H9 (cell line): ENCODE data around the gene DEUP1. TPM values are rescaled to one million over a fixed set of nuclear protein-coding genes. Genes with fewer than 3 reads are reported as not detected.

Experiments used
- DNase-seq: peaks from one replicate; pipeline ENCODE4 v3.0.0-alpha.2; 2017
- H2AFZ ChIP-seq: one replicate; pipeline ENCODE4 v1.6.1; 2013; ENCODE audit warnings: mild to moderate bottlenecking, low read length, control low read depth, moderate library complexity
- H2AK5ac ChIP-seq: 2 replicates; pipeline ENCODE4 v1.6.1; 2013; ENCODE audit warnings: low read length, control low read depth, mixed read lengths; ENCODE audit not compliant: insufficient read length
- H2BK120ac ChIP-seq: one replicate; pipeline ENCODE4 v1.6.1; 2013; ENCODE audit warnings: low read depth, mild to moderate bottlenecking, low read length, control low read depth, inconsistent platforms; ENCODE audit not compliant: poor library complexity, severe bottlenecking
- H2BK12ac ChIP-seq: 2 replicates; pipeline ENCODE4 v1.6.1; 2013; ENCODE audit warnings: low read length, control low read depth, mixed read lengths, low read depth; ENCODE audit not compliant: insufficient read length
- H2BK15ac ChIP-seq: 2 replicates; pipeline ENCODE4 v1.6.1; 2013; ENCODE audit warnings: low read depth, low read length, control low read depth
- H2BK20ac ChIP-seq: one replicate; pipeline ENCODE4 v1.6.1; 2013; ENCODE audit warnings: low read depth, mild to moderate bottlenecking, low read length, control low read depth, inconsistent platforms; ENCODE audit not compliant: poor library complexity, severe bottlenecking
- H2BK5ac ChIP-seq: 2 replicates; pipeline ENCODE4 v1.6.1; 2013; ENCODE audit warnings: low read length, control low read depth, mixed read lengths; ENCODE audit not compliant: insufficient read length
- H3K14ac ChIP-seq: 2 replicates; pipeline ENCODE4 v1.6.1; 2013; ENCODE audit warnings: low read length, control low read depth; ENCODE audit not compliant: insufficient read depth
- H3K18ac ChIP-seq: 2 replicates; pipeline ENCODE4 v1.6.1; 2013; ENCODE audit warnings: low read depth, mild to moderate bottlenecking, mixed read lengths, low read length, control low read depth; ENCODE audit not compliant: insufficient read length
- H3K23ac ChIP-seq: 2 replicates; pipeline ENCODE4 v1.6.1; 2013; ENCODE audit warnings: low read length, control low read depth, mixed read lengths, low read depth; ENCODE audit not compliant: insufficient read length
- H3K23me2 ChIP-seq: 2 replicates; pipeline ENCODE4 v1.6.1; 2013; ENCODE audit warnings: low read depth, mild to moderate bottlenecking, mixed read lengths, low read length, control low read depth; ENCODE audit not compliant: insufficient read length, poor library complexity, severe bottlenecking
- H3K27ac ChIP-seq: 2 replicates; pipeline ENCODE4 v1.5.1; 2013; ENCODE audit warnings: low read length, control low read depth, mixed read lengths, low read depth; ENCODE audit not compliant: insufficient read length
- H3K27me3 ChIP-seq: 2 replicates; pipeline ENCODE4 v1.6.1; 2013; ENCODE audit warnings: low read length, control low read depth, inconsistent platforms; ENCODE audit not compliant: insufficient read depth
- H3K4ac ChIP-seq: 2 replicates; pipeline ENCODE4 v1.6.1; 2013; ENCODE audit warnings: low read depth, mild to moderate bottlenecking, control low read depth, inconsistent platforms, low read length, moderate library complexity
- H3K4me1 ChIP-seq: 2 replicates; pipeline ENCODE4 v1.6.1; 2013; ENCODE audit warnings: low read length, control low read depth, inconsistent platforms; ENCODE audit not compliant: insufficient read depth
- H3K4me2 ChIP-seq: 2 replicates; pipeline ENCODE4 v1.6.1; 2013; ENCODE audit warnings: low read length, control low read depth, mixed read lengths; ENCODE audit not compliant: insufficient read length, insufficient read depth
- H3K56ac ChIP-seq: 2 replicates; pipeline ENCODE4 v1.6.1; 2013; ENCODE audit warnings: low read depth, mild to moderate bottlenecking, mixed read lengths, low read length, control low read depth; ENCODE audit not compliant: insufficient read length
- H3K79me1 ChIP-seq: 2 replicates; pipeline ENCODE4 v1.6.1; 2013; ENCODE audit warnings: low read depth, mild to moderate bottlenecking, moderate library complexity, low read length, control low read depth, inconsistent platforms; ENCODE audit not compliant: insufficient read depth, poor library complexity, severe bottlenecking
- H3K79me2 ChIP-seq: 2 replicates; pipeline ENCODE4 v1.6.1; 2013; ENCODE audit warnings: low read length, control low read depth, inconsistent platforms; ENCODE audit not compliant: insufficient read depth
- H3K9ac ChIP-seq: 2 replicates; pipeline ENCODE4 v1.6.1; 2013; ENCODE audit warnings: low read length, control low read depth, mixed read lengths; ENCODE audit not compliant: insufficient read length; ENCODE audit errors: extremely low read depth
- H3K9me3 ChIP-seq: one replicate; pipeline ENCODE4 v1.6.1; 2013; ENCODE audit warnings: low read depth, low read length, inconsistent platforms; ENCODE audit not compliant: control insufficient read depth
- H3T11ph ChIP-seq: one replicate; pipeline ENCODE4 v1.6.1; 2013; ENCODE audit warnings: mild to moderate bottlenecking, low read length, control low read depth, inconsistent platforms
- H4K20me1 ChIP-seq: one replicate; pipeline ENCODE4 v1.6.1; 2013; ENCODE audit not compliant: control insufficient read depth, insufficient read length, insufficient read depth
- H4K5ac ChIP-seq: 2 replicates; pipeline ENCODE4 v1.6.1; 2013; ENCODE audit warnings: low read depth, mild to moderate bottlenecking, mixed read lengths, low read length, control low read depth; ENCODE audit not compliant: insufficient read length
- H4K8ac ChIP-seq: replicated peaks from 2 replicates; pipeline ENCODE4 v1.6.1; 2013; ENCODE audit warnings: low read length, control low read depth, mixed read lengths, low read depth; ENCODE audit not compliant: insufficient read length
- H4K91ac ChIP-seq: 2 replicates; pipeline ENCODE4 v1.6.1; 2013; ENCODE audit warnings: low read depth, mild to moderate bottlenecking, moderate library complexity, mixed read lengths, low read length, control low read depth; ENCODE audit not compliant: insufficient read length
- H3K27ac Mint-ChIP-seq, 3 experiments: 2 replicates in 2 of 3; 3 replicates in 1 of 3; pipeline ENCODE4 v1.8.0; 2020 to 2021; ENCODE audit warnings: mixed read lengths in 3 of 3, mild to moderate bottlenecking in 1 of 3, moderate library complexity in 1 of 3
- H3K27me3 Mint-ChIP-seq: 2 replicates; pipeline ENCODE4 v1.8.0; 2021; ENCODE audit warnings: low read depth, mild to moderate bottlenecking, moderate library complexity, mixed read lengths
- H3K36me3 Mint-ChIP-seq, 3 experiments: 2 replicates in 2 of 3; 3 replicates in 1 of 3; pipeline ENCODE4 v1.8.0; 2020 to 2021; ENCODE audit warnings: low read depth in 3 of 3, mixed read lengths in 3 of 3; ENCODE audit not compliant: insufficient read depth in 1 of 3
- H3K4me1 Mint-ChIP-seq, 2 experiments: 2 replicates each; pipeline ENCODE4 v1.8.0; 2020; ENCODE audit warnings: mixed read lengths in 2 of 2
- H3K4me3 Mint-ChIP-seq, 2 experiments: 2 replicates in 1 of 2; 3 replicates in 1 of 2; pipeline ENCODE4 v1.8.0; 2020 to 2021; ENCODE audit warnings: mild to moderate bottlenecking in 2 of 2, mixed read lengths in 2 of 2, moderate library complexity in 1 of 2
- H3K9me3 Mint-ChIP-seq, 2 experiments: 2 replicates in 1 of 2; 3 replicates in 1 of 2; pipeline ENCODE4 v1.8.0; 2020; ENCODE audit warnings: mild to moderate bottlenecking in 2 of 2, mixed read lengths in 2 of 2, moderate library complexity in 1 of 2
- WGBS: extraction: QIAGEN DNeasy Blood & Tissue Kit; methylation state at CpG from one replicate; pipeline ENCODE4 v1.1.7; 2013; ENCODE audit warnings: missing lambda C conversion rate, low lambda C conversion rate, mixed read lengths; ENCODE audit not compliant: insufficient read length; ENCODE audit errors: extremely low coverage; 5-methylcytosine and 5-hydroxymethylcytosine counted together
- total RNA-seq: library from RNA; stranded (reverse); gene quantifications from 2 replicates; pipeline ENCODE4 v1.2.1, GENCODE V29; 2021
- TF ChIP-seq, protein P1 (sequence below): fragments of 200-600 bp; sonication (generic); conservative IDR thresholded peaks from 3 replicates; pipeline ENCODE4 v1.8.0; 2021; ENCODE audit warnings: antibody characterized with exemption, mild to moderate bottlenecking

Gene DEUP1
- total RNA-seq, 1 experiment from 2014 or later, result 0.22 TPM

GRCh38 chr11:93323747-93324146 is 6.8 kb upstream of the DEUP1 start:
- no peak overlapping the region for H4K8ac ChIP-seq
- no peaks in the 10 kb centered on the region for H4K20me1 ChIP-seq
- H3K9me3 ChIP-seq, result no peaks in the 10 kb centered on the region
- H4K91ac ChIP-seq, result no peak overlapping the region
- H3K9me3 Mint-ChIP-seq, result peaks cover 7 to 9% of the 10 kb centered on the region in 2 experiments; a peak in 3 of 5 replicates
- H3T11ph ChIP-seq, result no peak overlapping the region
- H3K27ac ChIP-seq, result no peak overlapping the region
- TF ChIP-seq, protein P1, sequence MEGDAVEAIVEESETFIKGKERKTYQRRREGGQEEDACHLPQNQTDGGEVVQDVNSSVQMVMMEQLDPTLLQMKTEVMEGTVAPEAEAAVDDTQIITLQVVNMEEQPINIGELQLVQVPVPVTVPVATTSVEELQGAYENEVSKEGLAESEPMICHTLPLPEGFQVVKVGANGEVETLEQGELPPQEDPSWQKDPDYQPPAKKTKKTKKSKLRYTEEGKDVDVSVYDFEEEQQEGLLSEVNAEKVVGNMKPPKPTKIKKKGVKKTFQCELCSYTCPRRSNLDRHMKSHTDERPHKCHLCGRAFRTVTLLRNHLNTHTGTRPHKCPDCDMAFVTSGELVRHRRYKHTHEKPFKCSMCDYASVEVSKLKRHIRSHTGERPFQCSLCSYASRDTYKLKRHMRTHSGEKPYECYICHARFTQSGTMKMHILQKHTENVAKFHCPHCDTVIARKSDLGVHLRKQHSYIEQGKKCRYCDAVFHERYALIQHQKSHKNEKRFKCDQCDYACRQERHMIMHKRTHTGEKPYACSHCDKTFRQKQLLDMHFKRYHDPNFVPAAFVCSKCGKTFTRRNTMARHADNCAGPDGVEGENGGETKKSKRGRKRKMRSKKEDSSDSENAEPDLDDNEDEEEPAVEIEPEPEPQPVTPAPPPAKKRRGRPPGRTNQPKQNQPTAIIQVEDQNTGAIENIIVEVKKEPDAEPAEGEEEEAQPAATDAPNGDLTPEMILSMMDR, result no peak
- H3K27me3 ChIP-seq, result no peaks in the 10 kb centered on the region
- H3K23ac ChIP-seq, result no peak overlapping the region
- H3K27ac Mint-ChIP-seq, result no peak overlapping the region
- no peak overlapping the region for H2BK5ac ChIP-seq
- H4K5ac ChIP-seq, result no peak overlapping the region
- no peaks in the 10 kb centered on the region for H3K79me1 ChIP-seq
- no peak overlapping the region for H3K4me3 Mint-ChIP-seq
- H3K14ac ChIP-seq, result no peak overlapping the region
- no peak for DNase-seq
- H2BK12ac ChIP-seq, result no peak overlapping the region
- no peak overlapping the region for H3K4ac ChIP-seq
- H3K9ac ChIP-seq, result no peak overlapping the region
- no CpG with 5 or more reads among the region's 1 CpG for WGBS
- no peak overlapping the region for H2BK20ac ChIP-seq
- H2AFZ ChIP-seq, result no peak overlapping the region
- no peak overlapping the region for H2BK15ac ChIP-seq
- no peak overlapping the region for H3K4me2 ChIP-seq
- no peaks in the 10 kb centered on the region for H3K79me2 ChIP-seq
- H3K56ac ChIP-seq, result no peak overlapping the region
- H3K18ac ChIP-seq, result no peak overlapping the region
- no peaks in the 10 kb centered on the region for H3K4me1 Mint-ChIP-seq
- H3K4me1 ChIP-seq, result no peaks in the 10 kb centered on the region
- H3K27me3 Mint-ChIP-seq, result peaks cover 3% of the 10 kb centered on the region
- no peaks in the 10 kb centered on the region for H3K23me2 ChIP-seq
- no peak overlapping the region for H2BK120ac ChIP-seq
- no peaks in the 10 kb centered on the region; a peak in 1 of 7 replicates for H3K36me3 Mint-ChIP-seq
- no peak overlapping the region for H2AK5ac ChIP-seq
